Neural progenitor cell (in vitro differentiated cells): ENCODE data around the gene MAST1. TPM values are rescaled to one million over a fixed set of nuclear protein-coding genes. Genes with fewer than 3 reads are reported as not detected.
A peak's percentile ranks its signal among the peaks of the same experiment; 100 is the strongest.

Experiments
- DNase-seq: peaks from one replicate; pipeline ENCODE4 v3.0.0-alpha.2; 2016; ENCODE audit warnings: low spot score
- H2AFZ ChIP-seq: fragments of 200-600 bp; sonication (generic); replicated peaks from 2 replicates; pipeline ENCODE4 v1.6.1; 2016; ENCODE audit warnings: antibody characterized with exemption
- H3F3A ChIP-seq: fragments of 200-600 bp; sonication (generic); 2 replicates; pipeline ENCODE4 v1.6.1; 2016; ENCODE audit warnings: antibody characterized with exemption, low read depth
- H3K27ac ChIP-seq: fragments of 200-600 bp; sonication (generic); 2 replicates; pipeline ENCODE4 v1.5.1; 2016; ENCODE audit warnings: mild to moderate bottlenecking
- H3K27me3 ChIP-seq: fragments of 200-600 bp; sonication (generic); 2 replicates; pipeline ENCODE4 v1.6.1; 2016; ENCODE audit warnings: mild to moderate bottlenecking, moderate library complexity
- H3K36me3 ChIP-seq: fragments of 200-600 bp; sonication (generic); 2 replicates; pipeline ENCODE4 v1.5.1; 2016
- H3K4me1 ChIP-seq: fragments of 200-600 bp; sonication (generic); 2 replicates; pipeline ENCODE4 v1.6.1; 2016; ENCODE audit warnings: mixed run types
- H3K4me2 ChIP-seq: fragments of 200-600 bp; sonication (generic); 2 replicates; pipeline ENCODE4 v1.6.1; 2016
- H3K4me3 ChIP-seq: fragments of 200-600 bp; sonication (generic); 2 replicates; pipeline ENCODE4 v1.5.1; 2016
- H3K79me2 ChIP-seq: fragments of 200-600 bp; sonication (generic); 2 replicates; pipeline ENCODE4 v1.6.1; 2016; ENCODE audit warnings: low read depth
- H3K9ac ChIP-seq: fragments of 200-600 bp; sonication (generic); 2 replicates; pipeline ENCODE4 v1.6.1; 2016
- H3K9me3 ChIP-seq: fragments of 200-600 bp; sonication (generic); 2 replicates; pipeline ENCODE4 v1.5.1; 2016; ENCODE audit warnings: low read depth
- H4K20me1 ChIP-seq: fragments of 200-600 bp; sonication (generic); 2 replicates; pipeline ENCODE4 v1.6.1; 2016; ENCODE audit warnings: low read depth
- H3K27ac Mint-ChIP-seq: 3 replicates; pipeline ENCODE4 v1.8.0; 2021; ENCODE audit warnings: mixed read lengths
- H3K27me3 Mint-ChIP-seq: 2 replicates; pipeline ENCODE4 v1.8.0; 2022; ENCODE audit warnings: low read depth, mild to moderate bottlenecking, inconsistent platforms, moderate library complexity, mixed read lengths; ENCODE audit not compliant: insufficient read depth
- H3K36me3 Mint-ChIP-seq: 3 replicates; pipeline ENCODE4 v1.8.0; 2021; ENCODE audit warnings: mixed read lengths
- H3K4me1 Mint-ChIP-seq: 3 replicates; pipeline ENCODE4 v1.8.0; 2021; ENCODE audit warnings: mixed read lengths
- H3K4me3 Mint-ChIP-seq: 3 replicates; pipeline ENCODE4 v1.8.0; 2021; ENCODE audit warnings: mild to moderate bottlenecking, moderate library complexity, mixed read lengths
- H3K9me3 Mint-ChIP-seq: 3 replicates; pipeline ENCODE4 v1.8.0; 2020; ENCODE audit warnings: mixed read lengths
- EZH2 ChIP-seq: fragments of 200-600 bp; sonication (generic); IDR thresholded peaks from 2 replicates; pipeline ENCODE4 v1.6.1; 2017; ENCODE audit warnings: antibody characterized with exemption, mild to moderate bottlenecking, moderate library complexity
- EZH2phosphoT487 ChIP-seq: fragments of 200-600 bp; sonication (generic); IDR thresholded peaks from 2 replicates; pipeline ENCODE4 v1.6.1; 2017; ENCODE audit warnings: antibody characterized with exemption
- total RNA-seq: library from RNA; depleted of rRNA; stranded (reverse); fragments of >200 nt; gene quantifications from 2 replicates; pipeline ENCODE4 v1.2.3, GENCODE V29; 2015; ENCODE audit warnings: low replicate concordance
- TF ChIP-seq, protein P1 (sequence below): fragments of 200-600 bp; sonication (generic); IDR thresholded peaks from 2 replicates; pipeline ENCODE4 v1.5.1; 2017; ENCODE audit warnings: antibody characterized with exemption, mild to moderate bottlenecking

MAST1 gene
- total RNA-seq, 1 donor from 2014 or later: 8.3 TPM

DNA sequence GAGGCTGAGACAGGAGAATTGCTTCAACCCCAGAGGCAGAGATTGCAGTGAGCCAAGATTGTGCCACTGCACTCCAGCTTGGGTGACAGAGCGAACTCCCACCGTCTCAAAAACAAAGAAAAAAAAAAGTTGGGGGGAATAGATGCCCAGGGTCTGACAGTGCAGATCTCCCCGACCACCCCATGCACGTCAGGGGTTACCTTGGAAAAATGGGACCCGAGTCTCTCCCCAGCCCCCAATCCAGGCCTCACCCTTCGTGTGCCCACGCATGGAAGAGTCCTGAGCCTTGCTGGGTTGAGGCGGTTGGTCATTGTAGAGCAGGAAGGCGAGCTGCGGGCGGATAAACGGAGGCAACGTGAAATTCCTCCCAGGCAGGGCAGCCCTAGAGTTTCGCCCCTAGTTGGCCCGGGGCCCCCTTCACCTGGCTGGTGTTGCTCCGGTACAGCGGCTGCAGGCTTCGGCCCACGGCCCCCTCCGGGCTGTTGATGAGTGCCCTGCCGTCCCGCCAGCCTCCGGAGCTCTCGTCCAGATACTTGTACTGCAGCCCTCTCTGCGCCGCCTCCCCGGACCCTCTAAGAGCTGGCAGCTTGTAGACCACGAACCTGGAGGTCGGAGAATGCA is 42.3 kb downstream of the MAST1 start:
- H3K27ac Mint-ChIP-seq: no peak overlapping the region
- H3K4me1 Mint-ChIP-seq: peaks cover 10% of the 10 kb centered on the region
- H3K36me3 ChIP-seq: no peaks in the 10 kb centered on the region
- H3K9me3 ChIP-seq: peaks cover 3% of the 10 kb centered on the region
- peaks cover 41% of the 10 kb centered on the region for H3K27me3 Mint-ChIP-seq
- no peaks in the 10 kb centered on the region for H4K20me1 ChIP-seq
- peak overlapping the region; percentile 40 for H2AFZ ChIP-seq
- peaks cover 3% of the 10 kb centered on the region for H3K36me3 Mint-ChIP-seq
- H3K4me3 Mint-ChIP-seq: peak overlapping the region; percentile 85
- DNase-seq: peak; percentile 69
- peaks cover 3% of the 10 kb centered on the region for H3K4me1 ChIP-seq
- H3K4me2 ChIP-seq: peak overlapping the region; percentile 78
- H3K27me3 ChIP-seq: peaks cover 44% of the 10 kb centered on the region
- no peaks in the 10 kb centered on the region for H3K79me2 ChIP-seq
- TF ChIP-seq EZH2 (no peak), EZH2phosphoT487 (no peak)
- TF ChIP-seq, protein P1, sequence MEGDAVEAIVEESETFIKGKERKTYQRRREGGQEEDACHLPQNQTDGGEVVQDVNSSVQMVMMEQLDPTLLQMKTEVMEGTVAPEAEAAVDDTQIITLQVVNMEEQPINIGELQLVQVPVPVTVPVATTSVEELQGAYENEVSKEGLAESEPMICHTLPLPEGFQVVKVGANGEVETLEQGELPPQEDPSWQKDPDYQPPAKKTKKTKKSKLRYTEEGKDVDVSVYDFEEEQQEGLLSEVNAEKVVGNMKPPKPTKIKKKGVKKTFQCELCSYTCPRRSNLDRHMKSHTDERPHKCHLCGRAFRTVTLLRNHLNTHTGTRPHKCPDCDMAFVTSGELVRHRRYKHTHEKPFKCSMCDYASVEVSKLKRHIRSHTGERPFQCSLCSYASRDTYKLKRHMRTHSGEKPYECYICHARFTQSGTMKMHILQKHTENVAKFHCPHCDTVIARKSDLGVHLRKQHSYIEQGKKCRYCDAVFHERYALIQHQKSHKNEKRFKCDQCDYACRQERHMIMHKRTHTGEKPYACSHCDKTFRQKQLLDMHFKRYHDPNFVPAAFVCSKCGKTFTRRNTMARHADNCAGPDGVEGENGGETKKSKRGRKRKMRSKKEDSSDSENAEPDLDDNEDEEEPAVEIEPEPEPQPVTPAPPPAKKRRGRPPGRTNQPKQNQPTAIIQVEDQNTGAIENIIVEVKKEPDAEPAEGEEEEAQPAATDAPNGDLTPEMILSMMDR: no peak
- peaks cover 31% of the 10 kb centered on the region for H3F3A ChIP-seq
- H3K27ac ChIP-seq: no peak overlapping the region
- H3K9me3 Mint-ChIP-seq: peaks cover 5% of the 10 kb centered on the region
- peak overlapping the region; percentile 64 for H3K4me3 ChIP-seq
- H3K9ac ChIP-seq: peak overlapping the region; percentile 16

DNA sequence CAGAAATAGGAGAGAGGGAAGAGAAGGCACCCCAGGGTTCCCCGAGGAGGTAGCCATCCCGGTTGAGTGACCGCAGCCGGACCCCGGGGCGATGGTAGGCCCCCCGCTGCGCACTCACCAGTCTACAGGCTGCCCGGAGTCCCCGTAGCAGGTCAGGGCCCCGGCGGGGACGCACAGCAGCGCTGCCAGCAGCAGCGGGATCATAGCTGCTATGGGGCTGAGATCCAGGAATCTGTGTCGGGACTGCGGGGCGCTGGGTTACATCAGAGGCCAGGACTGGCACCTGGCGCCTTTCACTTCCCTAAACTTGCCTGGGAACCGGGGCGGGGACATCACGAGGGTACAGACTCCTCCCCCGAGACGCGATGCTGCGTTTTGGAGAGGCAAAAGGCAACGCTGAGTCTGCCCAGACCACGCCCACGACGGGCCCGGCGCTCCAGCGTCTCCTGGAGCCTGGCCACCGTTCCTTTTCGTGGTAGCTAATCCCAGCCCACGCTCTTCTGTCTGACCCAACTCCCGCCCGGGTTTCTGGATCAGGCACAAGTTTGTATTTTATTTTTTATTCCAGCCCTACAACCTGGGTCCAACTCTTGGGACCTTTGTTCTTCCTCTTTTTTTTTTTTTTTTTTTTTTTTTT is 43.0 kb downstream of the MAST1 start, which contains the start of gene DNASE2:
Gene DNASE2, minus strand, starts transcription at position 278 of the 637 bp plus-strand sequence. Its CDS starts 74 bp downstream, at position 204.
- H3K9me3 ChIP-seq: peaks cover 3% of the 10 kb centered on the region
- Mint-ChIP-seq H3K36me3 (peaks cover 3% of the 10 kb centered on the region), H3K4me3 (peak within 1 kb of the TSS; percentile 85), H3K27me3 (peaks cover 44% of the 10 kb centered on the region), H3K27ac (no peak within 1 kb of the TSS), H3K4me1 (peaks cover 10% of the 10 kb centered on the region), H3K9me3 (peaks cover 6% of the 10 kb centered on the region)
- peak within 1 kb of the TSS; percentile 40 for H2AFZ ChIP-seq
- peak within 1 kb of the TSS; percentile 64 for H3K4me3 ChIP-seq
- peak within 1 kb of the TSS; percentile 78 for H3K4me2 ChIP-seq
- H3K9ac ChIP-seq: peak within 1 kb of the TSS; percentile 16
- H3K27me3 ChIP-seq: peaks cover 51% of the 10 kb centered on the region
- H4K20me1 ChIP-seq: no peaks in the 10 kb centered on the region
- no peak within 1 kb of the TSS for H3K27ac ChIP-seq
- peaks cover 3% of the 10 kb centered on the region for H3K4me1 ChIP-seq
- peaks cover 37% of the 10 kb centered on the region for H3F3A ChIP-seq
- no peaks in the 10 kb centered on the region for H3K79me2 ChIP-seq
- DNase-seq: peak; percentile 97
- TF ChIP-seq EZH2 (no peak), EZH2phosphoT487 (no peak)
- TF ChIP-seq, protein P1: no peak
- H3K36me3 ChIP-seq: no peaks in the 10 kb centered on the region

DNA sequence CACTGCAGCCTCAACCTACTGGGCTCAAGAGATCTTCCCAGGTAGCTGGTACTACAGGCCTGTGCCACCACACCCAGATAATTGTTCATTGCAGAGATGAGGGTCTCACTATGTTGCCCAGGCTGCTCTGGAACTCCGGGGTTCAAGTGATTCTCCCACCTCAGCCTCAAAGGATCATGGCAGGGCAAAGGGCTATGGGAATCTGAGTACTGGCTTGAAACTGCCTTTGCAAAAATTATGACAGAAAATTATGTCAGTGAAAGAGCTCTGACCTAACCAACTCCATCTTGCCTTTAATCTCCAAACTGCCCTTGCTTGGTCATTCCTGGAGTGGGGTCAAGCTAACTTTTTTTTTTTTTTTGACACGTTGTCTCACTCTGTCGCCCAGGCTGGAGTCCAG is 44.3 kb downstream of the MAST1 start:
- Histone ChIP-seq H2AFZ (no peak overlapping the region), H3K27me3 (peaks cover 64% of the 10 kb centered on the region)
- H3K27ac Mint-ChIP-seq: no peak overlapping the region

More for the DNA sequence above, 44.3 kb downstream of the MAST1 start:
- Histone ChIP-seq H3F3A (peaks cover 42% of the 10 kb centered on the region), H3K4me3 (no peak overlapping the region), H3K4me2 (no peak overlapping the region), H4K20me1 (no peaks in the 10 kb centered on the region), H3K36me3 (no peaks in the 10 kb centered on the region), H3K9me3 (peaks cover 3% of the 10 kb centered on the region), H3K27ac (no peak overlapping the region), H3K4me1 (peaks cover 3% of the 10 kb centered on the region), H3K79me2 (no peaks in the 10 kb centered on the region), H3K9ac (no peak overlapping the region)
- no peak for DNase-seq
- H3K4me1 Mint-ChIP-seq: peaks cover 16% of the 10 kb centered on the region
- peak overlapping the region; percentile 65 for H3K4me3 Mint-ChIP-seq
- H3K27me3 Mint-ChIP-seq: peaks cover 54% of the 10 kb centered on the region
- TF ChIP-seq, protein P1: no peak
- no peak for TF ChIP-seq EZH2phosphoT487
- no peak for TF ChIP-seq EZH2
- peaks cover 4% of the 10 kb centered on the region for H3K36me3 Mint-ChIP-seq
- peaks cover 11% of the 10 kb centered on the region for H3K9me3 Mint-ChIP-seq
